Upper lobe of left lung (tissue), 6 donors: ENCODE results near the gene MAD1L1. TPM values are rescaled to one million over a fixed set of nuclear protein-coding genes. Genes with fewer than 3 reads are reported as not detected.

Source experiments
- ATAC-seq, 2 donors: fragments of 200-7000 bp; cut with Tn5 transposase; one replicate each; pipeline ENCODE4 v1.9.1; 2022; ENCODE audit warnings: mild to moderate bottlenecking in 2 of 2, moderate library complexity in 2 of 2; ENCODE audit not compliant: low FRiP score in 2 of 2
- DNase-seq, 2 donors: peaks; one replicate each; pipeline ENCODE4 v3.0.0-alpha.2; 2019 to 2020
- H3K27ac ChIP-seq, 4 donors: fragments of 200-600 bp; sonication (generic); one replicate each; pipeline ENCODE4 v1.5.1; 2016 to 2019
- H3K27me3 ChIP-seq, 4 donors: fragments of 200-600 bp; sonication (generic); one replicate each; pipeline ENCODE4 v1.5.1; 2017 to 2019
- H3K36me3 ChIP-seq, 4 donors: fragments of 200-600 bp; sonication (generic); one replicate each; pipeline ENCODE4 v1.5.1; 2016 to 2019
- H3K4me1 ChIP-seq, 4 donors: fragments of 200-600 bp; sonication (generic); one replicate each; pipeline ENCODE4 v1.5.1; 2018 to 2019
- H3K4me3 ChIP-seq, 4 donors: fragments of 200-600 bp; sonication (generic); one replicate each; pipeline ENCODE4 v1.5.1; 2017 to 2019; ENCODE audit warnings: mild to moderate bottlenecking in 2 of 4, moderate library complexity in 1 of 4
- H3K9me3 ChIP-seq, 4 donors: fragments of 200-600 bp; sonication (generic); one replicate each; pipeline ENCODE4 v1.5.1; 2018 to 2019
- EP300 ChIP-seq, 4 donors: sonication (generic); formaldehyde crosslinking; IDR thresholded peaks; one replicate each; pipeline ENCODE4 v1.5.1; 2017; ENCODE audit warnings: antibody characterized with exemption in 4 of 4, control low read depth in 2 of 4
- POLR2A ChIP-seq, 4 donors: fragments of 450-650 bp; IDR thresholded peaks; one replicate each; pipeline ENCODE4 v1.5.1; 2016 to 2017; ENCODE audit warnings: antibody characterized with exemption in 4 of 4, mild to moderate bottlenecking in 2 of 4
- POLR2AphosphoS5 ChIP-seq, 2 donors: sonication (generic); formaldehyde crosslinking; IDR thresholded peaks; one replicate each; pipeline ENCODE4 v1.5.1; 2017; ENCODE audit warnings: antibody characterized with exemption in 2 of 2
- WGBS, 2 donors: methylation state at CpG; one replicate each; pipeline ENCODE4 v1.1.5; 2017 to 2018; 5-methylcytosine and 5-hydroxymethylcytosine counted together
- total RNA-seq, 6 donors: library from RNA; depleted of rRNA in 4 of 6; stranded (reverse); fragments of >200 nt in 4 of 6; gene quantifications; one replicate each; pipeline versions ENCODE4 v1.1.0 to v1.2.1, GENCODE V29; 2016 to 2021
- TF ChIP-seq, protein P1 (sequence below), 6 experiments: fragments of 450-650 bp in 4 of 6; fragments of 200-600 bp in 2 of 6; sonication (generic) in 2 of 6; IDR thresholded peaks; one replicate each; pipeline ENCODE4 v1.5.1; 2016 to 2019; ENCODE audit warnings: antibody characterized with exemption in 6 of 6
- donor health status: DM: no; HTN: no; CAD: no; lungs with moderate emphysema.
- donor health status: DM: no; HTN: yes; CAD: no; lungs with severe emphysema.

The MAD1L1 gene
- total RNA-seq, 6 donors from 2014 or later: 40.6 to 364 (median 65.6) TPM

DNA sequence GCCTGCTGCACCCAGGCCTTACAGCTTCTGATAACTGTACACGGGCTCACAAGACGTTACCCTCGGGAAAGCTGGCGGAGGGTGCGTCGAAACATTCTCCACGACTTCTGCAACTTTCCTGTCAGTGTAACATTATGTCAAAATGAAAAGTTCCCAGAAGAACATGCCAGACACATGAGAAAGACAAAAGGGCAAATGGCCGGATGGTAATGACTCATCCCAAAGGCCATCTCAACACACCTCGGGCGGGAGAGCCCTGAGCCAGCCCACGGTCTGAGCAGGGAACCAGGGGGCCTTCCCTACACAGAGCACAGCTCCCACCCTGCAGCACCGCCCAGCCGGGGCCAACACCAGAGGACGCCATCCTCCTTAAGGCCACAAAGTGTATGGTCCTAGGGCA, 118.7 kb downstream of the MAD1L1 start:
- DNase-seq (peak in 1 of 2 donors; percentile 51), ATAC-seq (no peak)
- peaks cover 25 to 51% (median 33%) of the 10 kb centered on the region in 4 donors for H3K4me1 ChIP-seq
- TF ChIP-seq, protein P1, sequence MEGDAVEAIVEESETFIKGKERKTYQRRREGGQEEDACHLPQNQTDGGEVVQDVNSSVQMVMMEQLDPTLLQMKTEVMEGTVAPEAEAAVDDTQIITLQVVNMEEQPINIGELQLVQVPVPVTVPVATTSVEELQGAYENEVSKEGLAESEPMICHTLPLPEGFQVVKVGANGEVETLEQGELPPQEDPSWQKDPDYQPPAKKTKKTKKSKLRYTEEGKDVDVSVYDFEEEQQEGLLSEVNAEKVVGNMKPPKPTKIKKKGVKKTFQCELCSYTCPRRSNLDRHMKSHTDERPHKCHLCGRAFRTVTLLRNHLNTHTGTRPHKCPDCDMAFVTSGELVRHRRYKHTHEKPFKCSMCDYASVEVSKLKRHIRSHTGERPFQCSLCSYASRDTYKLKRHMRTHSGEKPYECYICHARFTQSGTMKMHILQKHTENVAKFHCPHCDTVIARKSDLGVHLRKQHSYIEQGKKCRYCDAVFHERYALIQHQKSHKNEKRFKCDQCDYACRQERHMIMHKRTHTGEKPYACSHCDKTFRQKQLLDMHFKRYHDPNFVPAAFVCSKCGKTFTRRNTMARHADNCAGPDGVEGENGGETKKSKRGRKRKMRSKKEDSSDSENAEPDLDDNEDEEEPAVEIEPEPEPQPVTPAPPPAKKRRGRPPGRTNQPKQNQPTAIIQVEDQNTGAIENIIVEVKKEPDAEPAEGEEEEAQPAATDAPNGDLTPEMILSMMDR (IDR thresholded peaks at IDR 0.05): no peak
- TF ChIP-seq EP300 (IDR thresholded peaks at IDR 0.05): no peak
- TF ChIP-seq POLR2A (IDR thresholded peaks at IDR 0.05): no peak
- no peak for TF ChIP-seq POLR2AphosphoS5 (IDR thresholded peaks at IDR 0.05)
- 91 to 93% methylated on average over 13 to 14 of the region's 14 CpGs for WGBS, 2 donors
- H3K36me3 ChIP-seq: no peaks in the 10 kb centered on the region
- H3K4me3 ChIP-seq: no peak overlapping the region
- no peaks in the 10 kb centered on the region for H3K9me3 ChIP-seq
- H3K27me3 ChIP-seq: no peaks in the 10 kb centered on the region
- no peak overlapping the region for H3K27ac ChIP-seq

DNA sequence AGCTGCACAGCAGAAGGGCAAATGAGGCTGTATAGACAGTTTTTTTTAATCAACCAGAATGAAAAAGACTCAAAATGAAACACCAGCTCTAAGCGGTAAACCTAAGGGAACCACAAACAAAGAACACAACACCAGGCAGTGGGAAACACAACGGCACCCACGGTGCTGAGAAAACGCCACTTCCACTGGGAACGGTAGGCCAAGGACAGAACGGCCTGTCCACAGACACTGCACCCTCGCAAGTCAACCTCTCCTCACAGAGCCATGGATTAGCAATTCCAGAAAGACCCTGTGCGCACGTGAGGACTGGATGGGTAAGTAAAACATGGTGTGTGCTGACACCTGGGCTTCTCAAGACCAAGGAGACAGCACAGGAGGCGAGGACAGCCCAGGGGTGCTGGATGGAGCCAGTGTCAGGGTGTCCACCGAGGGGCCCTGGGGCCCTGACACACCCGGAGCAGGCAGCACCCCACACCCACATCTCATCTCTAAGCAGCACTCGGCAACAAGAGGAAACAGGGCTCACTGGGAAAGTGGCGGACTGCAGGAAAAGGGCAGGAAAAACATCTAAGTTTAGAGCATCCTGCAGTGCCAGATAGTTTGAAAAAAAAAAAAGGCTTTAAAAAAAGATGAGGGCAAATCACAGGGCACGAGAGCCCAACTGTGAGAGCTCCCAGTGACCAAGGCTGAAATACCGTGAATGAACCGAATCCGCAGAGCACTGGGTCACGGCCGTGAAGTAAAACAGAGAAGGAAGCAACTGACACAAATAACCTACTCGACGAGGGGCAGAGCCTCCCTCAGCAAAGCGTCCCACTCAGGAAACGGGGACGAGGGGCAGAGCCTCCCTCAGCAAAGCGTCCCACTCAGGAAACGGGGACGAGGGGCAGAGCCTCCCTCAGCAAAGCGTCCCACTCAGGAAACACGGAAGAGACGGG, 120.2 kb downstream of the MAD1L1 start:
- no peak for ATAC-seq
- Histone ChIP-seq H3K36me3 (no peaks in the 10 kb centered on the region), H3K4me1 (peaks cover 25 to 51% (median 34%) of the 10 kb centered on the region in 4 donors), H3K4me3 (no peak overlapping the region), H3K27me3 (no peaks in the 10 kb centered on the region), H3K9me3 (no peaks in the 10 kb centered on the region), H3K27ac (peak overlapping the region in 1 of 4 donors; percentile 53)
- 55 to 61% methylated on average over 31 of the region's 31 CpGs for WGBS, 2 donors
- no peak for TF ChIP-seq POLR2A (IDR thresholded peaks at IDR 0.05)
- no peak for TF ChIP-seq POLR2AphosphoS5 (IDR thresholded peaks at IDR 0.05)
- TF ChIP-seq EP300 (IDR thresholded peaks at IDR 0.05): no peak
- peak in 1 of 2 donors; percentile 52 for DNase-seq

DNA sequence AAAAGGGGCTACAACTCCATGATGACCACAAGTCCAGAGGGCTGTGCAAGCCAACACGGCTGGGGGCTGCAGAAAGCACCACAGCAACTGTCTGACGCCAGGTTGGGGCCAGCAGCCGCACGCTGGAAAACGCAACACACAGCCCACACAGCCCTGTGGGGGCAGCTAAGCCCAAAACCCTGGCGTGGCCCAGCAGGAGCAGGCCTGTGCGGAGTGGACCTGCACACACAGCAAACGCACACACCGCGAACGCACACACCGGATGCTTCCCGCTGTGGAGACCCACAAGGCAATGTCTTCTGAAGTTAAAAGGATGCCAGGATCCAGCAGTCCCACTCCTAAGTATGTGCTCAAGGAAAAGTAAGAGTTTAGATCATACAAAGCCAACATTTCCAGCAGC, 121.2 kb downstream of the MAD1L1 start:
- ATAC-seq (no peak), DNase-seq (peak in 1 of 2 donors; percentile 60)
- Histone ChIP-seq H3K27me3 (no peaks in the 10 kb centered on the region), H3K4me3 (no peak overlapping the region), H3K4me1 (peaks cover 19 to 53% (median 37%) of the 10 kb centered on the region in 4 donors), H3K27ac (no peak overlapping the region), H3K9me3 (no peaks in the 10 kb centered on the region), H3K36me3 (no peaks in the 10 kb centered on the region)
- WGBS, 2 donors: 85 to 96% methylated on average over 3 to 13 of the region's 13 CpGs
- TF ChIP-seq POLR2A (IDR thresholded peaks at IDR 0.05): no peak
- TF ChIP-seq EP300 (IDR thresholded peaks at IDR 0.05): no peak
- TF ChIP-seq, protein P1 (IDR thresholded peaks at IDR 0.05): no peak
- no peak for TF ChIP-seq POLR2AphosphoS5 (IDR thresholded peaks at IDR 0.05)

DNA sequence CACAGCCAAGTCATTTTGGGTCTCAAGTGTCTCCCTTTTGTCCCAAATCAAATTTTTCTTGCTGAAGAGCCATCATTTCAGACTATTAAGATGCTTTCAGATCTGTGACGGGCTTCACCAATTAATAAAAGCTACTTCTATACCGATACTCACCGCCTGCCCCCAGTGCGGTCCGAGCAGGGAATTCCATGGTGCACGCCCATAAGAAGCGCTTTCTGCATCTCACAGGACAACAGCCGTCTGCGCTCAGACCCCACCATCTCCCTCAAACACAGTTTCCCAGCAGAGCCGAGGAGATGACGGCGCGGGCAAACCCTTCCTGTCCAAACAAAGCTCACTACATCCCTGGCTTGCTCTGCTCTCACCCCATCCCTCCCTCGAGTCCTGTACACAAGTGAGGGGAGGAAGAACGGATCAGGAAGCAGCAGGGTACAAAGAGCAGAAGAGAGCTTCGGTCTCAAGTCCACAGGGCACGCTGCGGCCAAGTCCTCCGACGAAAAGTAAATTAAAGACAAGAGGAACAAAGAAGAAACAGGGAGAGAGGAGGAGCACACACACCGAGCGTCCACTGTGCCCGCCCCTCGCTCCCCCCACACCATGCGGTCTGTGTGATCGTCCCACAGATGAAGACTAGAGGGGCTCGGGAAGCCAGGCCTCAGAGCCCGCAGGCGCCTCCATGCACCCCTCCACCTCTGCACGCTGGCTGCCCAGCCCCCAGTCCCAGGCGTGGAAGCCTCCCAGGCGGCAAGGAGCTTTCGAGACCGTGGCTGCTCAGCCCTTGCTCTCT, 121.9 kb downstream of the MAD1L1 start:
- Histone ChIP-seq H3K27me3 (no peaks in the 10 kb centered on the region), H3K9me3 (no peaks in the 10 kb centered on the region), H3K4me1 (peaks cover 13 to 49% (median 32%) of the 10 kb centered on the region in 4 donors), H3K36me3 (no peaks in the 10 kb centered on the region), H3K27ac (peak overlapping the region in 2 of 4 donors; percentile 27 to 55), H3K4me3 (no peak overlapping the region)
- TF ChIP-seq POLR2A (IDR thresholded peaks at IDR 0.05) (no peak), EP300 (IDR thresholded peaks at IDR 0.05) (no peak), POLR2AphosphoS5 (IDR thresholded peaks at IDR 0.05) (no peak)
- TF ChIP-seq, protein P1 (IDR thresholded peaks at IDR 0.05): no peak
- 55 to 62% methylated on average over 33 to 34 of the region's 34 CpGs for WGBS, 2 donors
- DNase-seq: peak in 1 of 2 donors; percentile 52
- peak in 1 of 2 donors; percentile 19 for ATAC-seq
